Left ventricle myocardium inferior (tissue), 1 donor: ENCODE results near the gene LCK. TPM values are rescaled to one million over a fixed set of nuclear protein-coding genes. Genes with fewer than 3 reads are reported as not detected.

ENCODE experiments used
- DNase-seq: peaks from one replicate; pipeline ENCODE4 v3.0.0-alpha.2; 2020
- H3K27ac ChIP-seq: fragments of 200-600 bp; replicated peaks from 2 replicates; pipeline ENCODE4 v1.8.0; 2021
- H3K27me3 ChIP-seq: fragments of 200-600 bp; 2 replicates; pipeline ENCODE4 v1.8.0; 2021; ENCODE audit warnings: low read depth
- H3K36me3 ChIP-seq: fragments of 200-600 bp; 2 replicates; pipeline ENCODE4 v1.8.0; 2021
- H3K4me1 ChIP-seq: fragments of 200-600 bp; 2 replicates; pipeline ENCODE4 v1.8.0; 2021
- H3K4me3 ChIP-seq: fragments of 200-600 bp; 2 replicates; pipeline ENCODE4 v1.8.0; 2021; ENCODE audit warnings: mild to moderate bottlenecking, moderate library complexity
- H3K9me3 ChIP-seq: fragments of 200-600 bp; replicated peaks from 2 replicates; pipeline ENCODE4 v1.8.0; 2021
- intact Hi-C: fragments of 100-400 bp; cut with micrococcal nuclease; formaldehyde crosslinking; loops from one replicate; pipeline ENCODE4 v1.11.0; 2022
- total RNA-seq: library from RNA; stranded (reverse); fragmentation: NEBNext Ultra II Directional; extraction: Animal tissue kit (Norgen Biotek cat#: 25700); gene quantifications from one replicate; pipeline ENCODE4 v1.2.1, GENCODE V29; 2021
- TF ChIP-seq, protein P1 (sequence below): fragments of 200-600 bp; IDR thresholded peaks from 2 replicates; pipeline ENCODE4 v1.8.0; 2021; ENCODE audit warnings: antibody characterized with exemption, mild to moderate bottlenecking, borderline replicate concordance
- donor health status: DM: no; HTN: yes; CAD: no; lungs with severe emphysema.

Gene LCK
- total RNA-seq, 1 donor from 2014 or later = 0.63 TPM

DNA sequence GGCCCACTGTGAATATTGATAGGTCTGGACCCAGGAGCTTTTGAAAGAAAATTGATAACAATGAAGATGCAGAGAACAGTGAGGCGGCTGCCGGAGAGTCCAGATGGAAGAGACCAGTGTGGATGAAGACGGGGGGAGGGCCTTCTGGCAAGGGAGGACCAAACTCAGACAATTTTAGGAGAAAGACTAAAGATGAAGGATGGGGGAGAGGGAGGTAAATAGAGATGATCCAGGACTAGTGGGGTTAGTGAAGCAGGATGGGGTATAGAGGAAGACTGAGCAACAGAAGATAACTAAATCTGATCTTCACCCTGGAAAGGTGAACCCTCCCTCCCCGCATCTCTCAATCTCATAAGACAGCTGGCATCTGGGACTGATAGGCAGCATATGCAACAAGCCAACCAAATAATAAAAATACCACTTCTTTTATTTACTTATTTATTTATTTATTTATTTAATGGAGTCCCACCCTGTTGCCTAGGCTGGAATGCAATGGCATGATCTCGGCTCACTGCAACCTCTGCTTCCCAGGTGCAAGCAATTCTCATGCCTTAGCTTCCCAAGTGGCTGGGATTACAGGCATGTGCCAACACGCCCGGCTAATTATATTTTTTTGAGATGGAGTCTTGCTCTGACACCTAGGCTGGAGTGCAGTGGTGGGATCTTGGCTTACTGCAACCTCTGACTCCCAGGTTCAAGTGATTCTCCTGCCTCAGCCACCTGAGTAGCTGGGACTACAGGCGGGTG lies 18.3 kb upstream of the LCK start:
- intact Hi-C loops = no loop called here
- no peaks in the 10 kb centered on the region for H3K9me3 ChIP-seq
- H3K27me3 ChIP-seq = no peaks in the 10 kb centered on the region
- peaks cover 54% of the 10 kb centered on the region for H3K36me3 ChIP-seq
- no peaks in the 10 kb centered on the region for H3K4me1 ChIP-seq
- no peak for DNase-seq
- no peak overlapping the region for H3K27ac ChIP-seq
- TF ChIP-seq, protein P1, sequence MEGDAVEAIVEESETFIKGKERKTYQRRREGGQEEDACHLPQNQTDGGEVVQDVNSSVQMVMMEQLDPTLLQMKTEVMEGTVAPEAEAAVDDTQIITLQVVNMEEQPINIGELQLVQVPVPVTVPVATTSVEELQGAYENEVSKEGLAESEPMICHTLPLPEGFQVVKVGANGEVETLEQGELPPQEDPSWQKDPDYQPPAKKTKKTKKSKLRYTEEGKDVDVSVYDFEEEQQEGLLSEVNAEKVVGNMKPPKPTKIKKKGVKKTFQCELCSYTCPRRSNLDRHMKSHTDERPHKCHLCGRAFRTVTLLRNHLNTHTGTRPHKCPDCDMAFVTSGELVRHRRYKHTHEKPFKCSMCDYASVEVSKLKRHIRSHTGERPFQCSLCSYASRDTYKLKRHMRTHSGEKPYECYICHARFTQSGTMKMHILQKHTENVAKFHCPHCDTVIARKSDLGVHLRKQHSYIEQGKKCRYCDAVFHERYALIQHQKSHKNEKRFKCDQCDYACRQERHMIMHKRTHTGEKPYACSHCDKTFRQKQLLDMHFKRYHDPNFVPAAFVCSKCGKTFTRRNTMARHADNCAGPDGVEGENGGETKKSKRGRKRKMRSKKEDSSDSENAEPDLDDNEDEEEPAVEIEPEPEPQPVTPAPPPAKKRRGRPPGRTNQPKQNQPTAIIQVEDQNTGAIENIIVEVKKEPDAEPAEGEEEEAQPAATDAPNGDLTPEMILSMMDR = no peak
- H3K4me3 ChIP-seq = no peak overlapping the region

DNA sequence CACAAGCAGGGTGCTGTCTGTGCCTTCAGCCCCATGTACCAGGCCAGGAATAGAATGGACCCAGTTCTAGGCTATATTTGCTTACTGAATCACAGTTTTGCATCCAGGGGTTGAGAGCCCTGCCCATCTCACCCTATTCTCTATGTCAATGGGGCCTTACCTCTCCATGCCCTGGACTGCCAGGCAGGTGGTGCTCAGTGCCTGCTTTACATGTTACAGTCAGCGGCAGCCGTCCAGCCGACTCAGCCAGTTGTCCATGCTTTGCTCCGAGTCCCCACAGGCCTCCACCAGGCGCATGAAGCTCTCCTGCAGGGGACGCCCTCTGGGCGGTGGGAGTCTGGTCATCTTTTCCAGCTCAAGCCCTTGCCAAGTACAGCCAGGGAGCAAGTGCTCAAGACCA lies 16.3 kb upstream of the LCK start:
- no peak for DNase-seq
- Histone ChIP-seq H3K27ac (no peak overlapping the region), H3K27me3 (no peaks in the 10 kb centered on the region), H3K4me1 (peaks cover 3% of the 10 kb centered on the region), H3K36me3 (peaks cover 33% of the 10 kb centered on the region), H3K4me3 (no peak overlapping the region), H3K9me3 (no peaks in the 10 kb centered on the region)
- intact Hi-C loops = no loop called here
- TF ChIP-seq, protein P1 = no peak

DNA sequence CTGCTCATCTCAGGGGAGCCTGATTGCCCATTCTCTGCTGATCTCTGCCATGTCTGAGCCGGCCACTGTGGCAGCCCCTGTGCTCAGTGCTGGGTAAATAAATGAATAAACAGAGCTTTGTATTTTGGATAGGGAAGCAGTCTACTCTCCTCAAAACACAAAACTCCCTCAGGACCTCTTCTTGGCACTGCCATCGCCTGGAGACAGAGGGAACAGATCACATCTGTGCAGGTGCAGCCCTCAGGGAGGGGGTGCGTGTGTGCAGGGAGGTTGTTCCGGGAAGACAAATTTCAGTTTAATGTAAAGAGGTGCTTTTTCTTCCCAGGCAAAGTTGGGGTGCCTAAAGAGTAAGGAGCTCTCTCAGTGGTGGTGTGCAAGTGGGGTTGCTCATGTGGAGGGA lies 11.7 kb upstream of the LCK start:
- Histone ChIP-seq H3K9me3 (no peaks in the 10 kb centered on the region), H3K27me3 (no peaks in the 10 kb centered on the region), H3K27ac (peak overlapping the region; percentile 89), H3K36me3 (peaks cover 1% of the 10 kb centered on the region), H3K4me3 (peak overlapping the region; percentile 79), H3K4me1 (peaks cover 43% of the 10 kb centered on the region)
- TF ChIP-seq, protein P1 = no peak
- no peak for DNase-seq
- intact Hi-C loops = no loop called here

DNA sequence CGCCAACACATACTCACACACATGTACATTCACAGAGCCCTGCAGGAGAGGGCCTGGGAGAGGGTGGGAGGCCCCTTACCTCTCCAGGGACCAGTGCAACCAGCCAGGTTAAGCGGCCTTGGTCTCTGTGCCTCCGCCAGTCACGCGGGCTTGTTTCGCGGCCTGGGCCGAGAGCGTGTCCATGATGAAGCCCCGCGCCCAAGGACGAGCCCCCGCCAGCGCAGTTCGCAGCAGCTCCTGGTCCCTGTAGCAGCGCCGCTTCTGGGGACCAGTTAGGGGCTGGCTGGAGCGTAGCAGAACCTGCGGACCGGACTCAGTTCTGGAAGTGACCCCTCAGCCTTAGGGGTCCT lies 11.3 kb upstream of the LCK start:
- Histone ChIP-seq H3K4me1 (peaks cover 43% of the 10 kb centered on the region), H3K4me3 (peak overlapping the region; percentile 79), H3K27me3 (no peaks in the 10 kb centered on the region), H3K9me3 (no peaks in the 10 kb centered on the region), H3K36me3 (no peaks in the 10 kb centered on the region), H3K27ac (peak overlapping the region; percentile 89)
- no peak for DNase-seq
- TF ChIP-seq, protein P1 = no peak
- intact Hi-C loops = no loop called here

DNA sequence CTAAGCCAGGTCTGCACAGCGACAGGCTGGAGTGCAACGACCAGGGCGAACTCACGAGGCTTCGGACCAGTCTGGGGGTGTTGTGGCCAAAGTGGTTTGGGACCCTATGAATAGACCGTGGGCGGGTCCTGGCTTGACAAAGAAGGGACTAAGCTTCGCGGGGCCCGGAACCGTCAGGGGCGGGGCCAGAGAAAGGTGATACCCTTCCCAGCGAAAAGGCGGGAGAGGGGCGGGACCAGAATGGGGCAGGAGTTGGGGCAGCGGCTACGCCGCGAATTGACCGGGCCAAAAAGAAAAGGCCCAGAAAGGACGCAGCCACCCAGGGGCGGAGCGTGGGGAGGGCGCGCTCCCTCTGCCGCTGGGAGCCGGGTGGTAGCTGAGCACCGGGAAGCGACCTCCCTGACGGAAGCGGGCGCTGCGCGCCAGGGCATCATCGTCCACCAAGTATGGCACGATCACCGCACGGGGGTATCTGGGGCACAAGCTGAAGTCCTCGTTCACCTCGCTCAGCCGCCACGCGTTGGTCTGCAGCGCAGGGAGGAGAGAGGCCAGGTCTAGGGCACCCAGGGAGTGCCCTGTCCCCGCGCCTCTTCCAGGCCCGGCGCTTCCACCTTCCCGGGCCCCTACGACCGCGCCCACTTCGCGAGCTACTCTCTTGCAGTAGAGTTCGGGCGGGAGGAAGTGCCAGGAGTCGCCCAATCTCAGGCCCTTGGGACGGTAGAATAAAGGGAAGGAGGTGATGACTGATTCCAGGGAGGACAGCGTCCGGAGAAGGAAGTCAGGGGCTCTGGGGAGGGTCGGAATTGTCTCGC lies 10.7 kb upstream of the LCK start:
- TF ChIP-seq, protein P1 = peak; percentile 47
- H3K27ac ChIP-seq = peak overlapping the region; percentile 89
- no peaks in the 10 kb centered on the region for H3K36me3 ChIP-seq
- H3K9me3 ChIP-seq = no peaks in the 10 kb centered on the region
- DNase-seq = peak; percentile 73
- intact Hi-C loops = no loop called here
- H3K27me3 ChIP-seq = no peaks in the 10 kb centered on the region
- peak overlapping the region; percentile 79 for H3K4me3 ChIP-seq
- peaks cover 43% of the 10 kb centered on the region for H3K4me1 ChIP-seq
